ENCODE data around the gene ELMOD3.
"Not testable (repeated sequence)": the region's sequence is repeated elsewhere in the genome, so short reads cannot be mapped to it uniquely, and the experiment has no call there.

ELMOD3 gene

DNA sequence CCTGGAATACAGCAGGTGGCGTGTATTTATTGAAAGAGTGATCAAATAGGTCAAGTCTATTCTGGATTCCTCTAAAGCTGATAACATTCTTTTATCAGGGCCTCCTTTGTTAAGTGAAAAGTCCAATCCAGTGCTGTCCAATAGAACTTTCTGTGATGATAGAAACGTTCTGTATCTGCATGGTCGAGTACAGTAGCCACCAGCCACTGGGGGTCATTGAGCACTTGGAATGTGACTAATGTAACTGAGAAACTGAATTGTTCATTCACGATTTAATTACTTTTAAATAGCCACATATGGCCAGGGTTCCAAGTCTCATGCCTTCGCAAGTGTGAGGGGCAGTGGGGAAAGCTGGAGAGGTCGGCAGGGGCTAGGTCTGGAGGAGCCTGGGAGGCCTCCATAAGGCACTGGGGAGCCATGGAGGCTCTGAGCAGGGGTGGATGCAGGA is 84.5 kb downstream of the ELMOD3 start:
- H3K9ac ChIP-seq (ENCODE audit: low read length): no peak overlapping the region
- H2AFZ ChIP-seq (ENCODE audit: low read length): no peak overlapping the region
- no peaks in the 10 kb centered on the region for H4K20me1 ChIP-seq (ENCODE audit: insufficient read depth, low read length)
- H3K4me1 ChIP-seq (ENCODE audit: low read length): peaks cover 5% of the 10 kb centered on the region
- no peaks in the 10 kb centered on the region for H3K36me3 ChIP-seq (replicated peaks; ENCODE audit: insufficient read depth, low read length)
- no peak for DNase-seq
- TF ChIP-seq, protein P1, sequence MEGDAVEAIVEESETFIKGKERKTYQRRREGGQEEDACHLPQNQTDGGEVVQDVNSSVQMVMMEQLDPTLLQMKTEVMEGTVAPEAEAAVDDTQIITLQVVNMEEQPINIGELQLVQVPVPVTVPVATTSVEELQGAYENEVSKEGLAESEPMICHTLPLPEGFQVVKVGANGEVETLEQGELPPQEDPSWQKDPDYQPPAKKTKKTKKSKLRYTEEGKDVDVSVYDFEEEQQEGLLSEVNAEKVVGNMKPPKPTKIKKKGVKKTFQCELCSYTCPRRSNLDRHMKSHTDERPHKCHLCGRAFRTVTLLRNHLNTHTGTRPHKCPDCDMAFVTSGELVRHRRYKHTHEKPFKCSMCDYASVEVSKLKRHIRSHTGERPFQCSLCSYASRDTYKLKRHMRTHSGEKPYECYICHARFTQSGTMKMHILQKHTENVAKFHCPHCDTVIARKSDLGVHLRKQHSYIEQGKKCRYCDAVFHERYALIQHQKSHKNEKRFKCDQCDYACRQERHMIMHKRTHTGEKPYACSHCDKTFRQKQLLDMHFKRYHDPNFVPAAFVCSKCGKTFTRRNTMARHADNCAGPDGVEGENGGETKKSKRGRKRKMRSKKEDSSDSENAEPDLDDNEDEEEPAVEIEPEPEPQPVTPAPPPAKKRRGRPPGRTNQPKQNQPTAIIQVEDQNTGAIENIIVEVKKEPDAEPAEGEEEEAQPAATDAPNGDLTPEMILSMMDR (IDR thresholded peaks at IDR 0.05; ENCODE audit: low read length): no peak
- TF ChIP-seq EZH2phosphoT487 (IDR thresholded peaks at IDR 0.05; ENCODE audit: low read length): no peak
- no peak for TF ChIP-seq EZH2 (optimal IDR thresholded peaks at IDR 0.05; ENCODE audit: low read depth, low read length)
- no peaks in the 10 kb centered on the region for H3K9me3 ChIP-seq (replicated peaks; ENCODE audit: insufficient read depth, low read length)
- H3K4me2 ChIP-seq (ENCODE audit: low read depth, low read length): no peak overlapping the region
- H3F3A ChIP-seq (ENCODE audit: insufficient read depth, low read length): no peaks in the 10 kb centered on the region
- H3K27ac ChIP-seq (ENCODE audit: low read length): no peak overlapping the region
- H3K27me3 ChIP-seq (replicated peaks; ENCODE audit: insufficient read depth, low read length): no peaks in the 10 kb centered on the region
- no peaks in the 10 kb centered on the region for H3K79me2 ChIP-seq (ENCODE audit: low read length)
- H3K4me3 ChIP-seq (ENCODE audit: low read length): no peak overlapping the region
- no peaks in the 10 kb centered on the region for H3K9me2 ChIP-seq (replicated peaks; ENCODE audit: insufficient read depth, low read length)

DNA sequence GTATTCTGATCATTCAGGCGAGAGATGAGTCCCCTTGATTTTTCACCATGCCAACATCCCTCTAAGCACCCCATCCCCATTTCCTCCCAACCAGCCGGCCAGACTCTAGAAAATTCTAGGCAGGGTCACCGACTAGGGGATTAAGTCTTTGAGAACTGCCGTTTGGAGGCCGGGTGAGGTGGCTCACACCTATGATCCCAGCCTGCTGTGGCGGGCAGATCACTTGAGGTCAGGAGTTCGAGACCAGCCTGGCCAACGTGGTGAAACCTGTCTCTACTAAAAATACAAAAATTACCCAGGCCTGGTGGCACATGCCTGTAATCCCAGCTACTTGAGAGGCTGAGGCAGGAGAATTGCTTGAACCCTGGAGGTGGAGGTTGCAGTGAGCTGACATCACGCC is 85.0 kb downstream of the ELMOD3 start:
- not testable (repeated sequence) for H3K4me2 ChIP-seq (ENCODE audit: low read depth, low read length); H3K79me2 ChIP-seq (ENCODE audit: low read length); DNase-seq; H3K36me3 ChIP-seq (replicated peaks; ENCODE audit: insufficient read depth, low read length); H3K27ac ChIP-seq (ENCODE audit: low read length); H3K4me3 ChIP-seq (ENCODE audit: low read length); H3F3A ChIP-seq (ENCODE audit: insufficient read depth, low read length); H3K9me2 ChIP-seq (replicated peaks; ENCODE audit: insufficient read depth, low read length); H3K27me3 ChIP-seq (replicated peaks; ENCODE audit: insufficient read depth, low read length); H3K9me3 ChIP-seq (replicated peaks; ENCODE audit: insufficient read depth, low read length); H3K4me1 ChIP-seq (ENCODE audit: low read length); H3K9ac ChIP-seq (ENCODE audit: low read length); H4K20me1 ChIP-seq (ENCODE audit: insufficient read depth, low read length); H2AFZ ChIP-seq (ENCODE audit: low read length)

DNA sequence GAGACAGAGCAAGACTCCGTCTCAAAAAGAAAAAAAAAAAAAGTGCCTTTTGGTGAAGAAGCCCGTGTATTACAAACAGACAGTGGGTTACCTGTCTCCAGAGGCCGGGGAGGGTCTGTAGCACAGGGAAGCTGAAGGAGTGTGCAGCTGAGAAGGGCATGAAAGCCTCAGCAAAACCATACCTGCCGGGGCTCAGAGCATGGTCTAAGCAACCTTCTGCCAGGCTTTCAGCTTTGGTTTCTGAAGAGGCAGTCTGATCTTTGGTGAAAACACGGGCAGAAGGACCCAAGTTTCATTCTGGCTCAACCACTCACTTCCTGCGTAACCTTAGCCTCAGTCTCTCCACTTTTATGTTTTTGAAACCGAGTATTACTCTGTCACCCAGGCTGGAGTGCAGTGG is 85.4 kb downstream of the ELMOD3 start:
- Histone ChIP-seq H3K27ac (ENCODE audit: low read length) (no peak overlapping the region), H3K4me1 (ENCODE audit: low read length) (peaks cover 5% of the 10 kb centered on the region), H3K36me3 (replicated peaks; ENCODE audit: insufficient read depth, low read length) (no peaks in the 10 kb centered on the region), H3K9me3 (replicated peaks; ENCODE audit: insufficient read depth, low read length) (no peaks in the 10 kb centered on the region), H3K79me2 (ENCODE audit: low read length) (no peaks in the 10 kb centered on the region), H3K27me3 (replicated peaks; ENCODE audit: insufficient read depth, low read length) (no peaks in the 10 kb centered on the region), H2AFZ (ENCODE audit: low read length) (no peak overlapping the region), H3F3A (ENCODE audit: insufficient read depth, low read length) (no peaks in the 10 kb centered on the region), H3K9me2 (replicated peaks; ENCODE audit: insufficient read depth, low read length) (no peaks in the 10 kb centered on the region), H3K4me3 (ENCODE audit: low read length) (no peak overlapping the region), H3K4me2 (ENCODE audit: low read depth, low read length) (no peak overlapping the region), H3K9ac (ENCODE audit: low read length) (no peak overlapping the region), H4K20me1 (ENCODE audit: insufficient read depth, low read length) (no peaks in the 10 kb centered on the region)
- no peak for DNase-seq
- TF ChIP-seq EZH2phosphoT487 (IDR thresholded peaks at IDR 0.05; ENCODE audit: low read length) (no peak), EZH2 (optimal IDR thresholded peaks at IDR 0.05; ENCODE audit: low read depth, low read length) (no peak)
- TF ChIP-seq, protein P1 (IDR thresholded peaks at IDR 0.05; ENCODE audit: low read length): no peak

DNA sequence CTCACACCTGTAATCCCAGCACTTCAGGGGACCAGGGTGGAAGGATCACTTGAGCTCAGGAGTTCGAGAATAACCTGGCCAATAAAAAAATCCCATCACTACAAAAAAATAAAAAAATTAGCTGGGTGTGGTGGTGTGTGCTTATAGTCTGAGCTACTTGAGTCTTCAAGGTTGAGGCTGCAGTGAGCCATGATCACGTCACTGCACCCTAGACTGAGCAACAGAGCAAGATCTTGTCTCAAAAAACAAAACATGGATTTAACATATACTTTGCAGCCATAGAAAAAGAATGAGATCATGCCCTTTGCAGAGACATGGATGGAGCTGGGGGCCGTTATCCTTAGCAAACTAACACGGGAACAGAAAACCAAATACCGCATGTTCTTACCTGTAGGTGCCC is 86.2 kb downstream of the ELMOD3 start:
- Histone ChIP-seq H2AFZ (ENCODE audit: low read length) (no peak overlapping the region), H3K4me3 (ENCODE audit: low read length) (no peak overlapping the region), H3K79me2 (ENCODE audit: low read length) (no peaks in the 10 kb centered on the region), H3K27ac (ENCODE audit: low read length) (no peak overlapping the region), H3K9ac (ENCODE audit: low read length) (no peak overlapping the region), H3F3A (ENCODE audit: insufficient read depth, low read length) (no peaks in the 10 kb centered on the region), H3K27me3 (replicated peaks; ENCODE audit: insufficient read depth, low read length) (no peaks in the 10 kb centered on the region), H3K4me1 (ENCODE audit: low read length) (peaks cover 5% of the 10 kb centered on the region), H4K20me1 (ENCODE audit: insufficient read depth, low read length) (no peaks in the 10 kb centered on the region), H3K9me3 (replicated peaks; ENCODE audit: insufficient read depth, low read length) (no peaks in the 10 kb centered on the region), H3K9me2 (replicated peaks; ENCODE audit: insufficient read depth, low read length) (no peaks in the 10 kb centered on the region), H3K36me3 (replicated peaks; ENCODE audit: insufficient read depth, low read length) (no peaks in the 10 kb centered on the region), H3K4me2 (ENCODE audit: low read depth, low read length) (no peak overlapping the region)
- TF ChIP-seq EZH2phosphoT487 (IDR thresholded peaks at IDR 0.05; ENCODE audit: low read length) (no peak), EZH2 (optimal IDR thresholded peaks at IDR 0.05; ENCODE audit: low read depth, low read length) (no peak)
- TF ChIP-seq, protein P1 (IDR thresholded peaks at IDR 0.05; ENCODE audit: low read length): no peak
- no peak for DNase-seq
